PFSK-1 (cell line): ENCODE data around the gene HIPK2.

Experiments used
- FOXP2 ChIP-seq: optimal IDR thresholded peaks from 2 replicates; pipeline ENCODE3; 2011; ENCODE audit warnings: borderline replicate concordance, control low read depth, inconsistent platforms; ENCODE audit not compliant: insufficient read depth; ENCODE audit errors: extremely low read length, extremely low read depth
- POLR2AphosphoS5 ChIP-seq: IDR thresholded peaks from 2 replicates; pipeline ENCODE4 v1.6.1; 2012; ENCODE audit warnings: low read depth, mild to moderate bottlenecking, control low read depth, low read length, moderate library complexity
- REST ChIP-seq, 2 experiments: IDR thresholded peaks; 2 replicates each; pipeline versions ENCODE4 v1.6.1 to v1.8.0; 2011 to 2012; ENCODE audit warnings: low read depth in 2 of 2, low read length in 2 of 2, control low read depth in 1 of 2, inconsistent platforms in 1 of 2, mild to moderate bottlenecking in 1 of 2, moderate library complexity in 1 of 2; ENCODE audit not compliant: insufficient read depth in 1 of 2
- SIN3A ChIP-seq: IDR thresholded peaks from 2 replicates; pipeline ENCODE4 v1.6.1; 2012; ENCODE audit warnings: mild to moderate bottlenecking, low read length, moderate library complexity, borderline replicate concordance; ENCODE audit not compliant: insufficient read depth
- TAF1 ChIP-seq: IDR thresholded peaks from 2 replicates; pipeline ENCODE4 v1.6.1; 2012; ENCODE audit warnings: low read length, control low read depth, borderline replicate concordance; ENCODE audit not compliant: insufficient read depth

HIPK2 gene

DNA sequence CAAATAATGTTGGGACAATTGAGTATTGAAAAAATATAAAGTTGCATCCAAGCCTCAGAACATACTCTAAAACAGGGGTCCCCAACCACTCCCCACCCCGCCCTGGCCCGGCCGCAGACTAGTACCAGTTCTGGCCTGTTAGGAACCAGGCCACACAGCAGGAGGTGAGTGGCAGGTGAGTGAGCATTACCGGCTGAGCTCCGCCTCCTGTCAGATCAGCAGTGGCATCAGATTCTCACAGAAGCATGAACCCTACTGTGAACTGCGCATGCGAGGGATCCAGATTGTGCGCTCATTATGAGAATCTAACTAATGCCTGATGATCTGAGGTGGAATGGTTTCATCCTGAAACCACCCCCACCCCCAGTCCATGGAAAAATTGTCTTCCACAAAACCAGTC, 19.4 kb downstream of the HIPK2 start:
- TF ChIP-seq SIN3A (no peak), REST (IDR thresholded peaks at IDR 0.05; ENCODE audit: insufficient read depth in 1 of 2, low read depth in 2 of 2, low read length in 2 of 2) (no peak), POLR2AphosphoS5 (no peak), TAF1 (no peak), FOXP2 (no peak)

DNA sequence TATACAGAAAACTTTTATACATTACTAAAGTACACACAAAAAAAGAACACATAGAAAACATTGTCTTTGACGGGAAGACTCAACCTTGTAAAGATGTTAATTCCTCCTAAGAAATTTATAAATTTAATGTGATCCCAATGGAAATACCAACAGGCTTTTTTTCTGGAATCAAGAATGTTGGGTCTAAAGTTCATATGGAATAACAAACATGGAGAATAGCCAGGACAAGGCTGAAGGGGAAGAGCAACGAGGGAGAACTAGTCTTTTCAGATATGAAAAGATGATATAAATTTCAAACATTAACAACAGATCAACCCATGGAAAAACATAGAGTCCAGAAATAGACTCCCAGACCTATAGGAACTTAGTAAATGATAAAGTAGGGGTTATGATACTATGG, 19.8 kb downstream of the HIPK2 start:
- TF ChIP-seq FOXP2 (no peak), REST (IDR thresholded peaks at IDR 0.05; ENCODE audit: insufficient read depth in 1 of 2, low read depth in 2 of 2, low read length in 2 of 2) (no peak), TAF1 (no peak), POLR2AphosphoS5 (no peak), SIN3A (no peak)

DNA sequence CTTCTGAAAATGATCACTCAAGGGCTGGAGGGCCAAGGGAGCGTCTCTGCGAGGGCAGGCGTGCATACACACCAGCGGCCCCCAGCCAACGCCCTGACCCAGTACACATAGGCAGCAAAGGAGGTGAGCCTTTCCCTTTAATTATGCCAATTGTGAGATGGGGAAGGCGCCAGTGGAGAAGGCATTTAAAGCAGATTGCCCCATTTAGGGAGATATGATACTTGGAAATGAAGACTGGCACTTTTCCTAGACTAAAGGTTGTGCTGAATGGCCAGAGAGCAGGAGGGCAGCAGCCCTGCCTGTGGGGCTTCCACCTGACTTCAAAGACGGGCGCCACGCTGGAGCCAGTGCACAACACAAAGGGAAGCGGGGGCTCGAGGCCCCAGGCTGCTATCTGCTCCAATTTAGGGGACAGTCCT, 24.1 kb downstream of the HIPK2 start:
- no peak for TF ChIP-seq TAF1

DNA sequence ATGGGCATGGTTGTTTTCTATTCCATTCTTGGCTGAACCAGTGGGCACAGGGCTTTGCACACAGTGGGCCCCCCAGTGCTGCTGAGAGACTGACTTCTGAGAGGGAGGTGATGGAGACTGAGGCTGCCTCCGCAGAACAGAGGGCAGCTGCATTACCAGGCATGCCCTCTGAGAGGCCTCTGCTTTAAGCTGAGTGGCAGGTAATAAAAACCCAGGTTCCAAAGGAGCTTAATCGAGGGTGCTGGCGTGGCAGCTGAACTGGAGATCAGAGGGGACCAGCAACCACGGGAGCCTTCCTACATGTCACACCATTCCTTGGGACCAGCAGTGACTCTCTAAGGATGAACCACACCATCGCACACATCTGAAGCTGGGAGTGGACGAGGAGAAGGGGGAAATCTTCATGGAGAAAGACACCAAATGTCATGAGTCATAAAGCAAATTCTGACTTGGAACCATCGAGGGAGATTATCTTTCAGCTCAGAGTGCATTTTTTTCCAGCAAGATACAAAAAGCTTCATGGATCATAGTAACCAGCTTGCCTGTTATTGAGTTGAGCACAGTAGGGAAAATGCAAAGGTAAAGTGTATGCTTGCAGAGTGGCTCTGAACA, 24.6 kb downstream of the HIPK2 start:
- TF ChIP-seq REST (IDR thresholded peaks at IDR 0.05; ENCODE audit: insufficient read depth in 1 of 2, low read depth in 2 of 2, low read length in 2 of 2) (no peak), SIN3A (no peak), POLR2AphosphoS5 (no peak), TAF1 (no peak), FOXP2 (no peak)

- TF ChIP-seq SIN3A = no peak
- no peak for TF ChIP-seq REST (IDR thresholded peaks at IDR 0.05; ENCODE audit: insufficient read depth in 1 of 2, low read depth in 2 of 2, low read length in 2 of 2)
- TF ChIP-seq POLR2AphosphoS5 = no peak
These were observed 25.2 kb downstream of the HIPK2 start for GRCh38 chr7:139752604-139753003.

DNA sequence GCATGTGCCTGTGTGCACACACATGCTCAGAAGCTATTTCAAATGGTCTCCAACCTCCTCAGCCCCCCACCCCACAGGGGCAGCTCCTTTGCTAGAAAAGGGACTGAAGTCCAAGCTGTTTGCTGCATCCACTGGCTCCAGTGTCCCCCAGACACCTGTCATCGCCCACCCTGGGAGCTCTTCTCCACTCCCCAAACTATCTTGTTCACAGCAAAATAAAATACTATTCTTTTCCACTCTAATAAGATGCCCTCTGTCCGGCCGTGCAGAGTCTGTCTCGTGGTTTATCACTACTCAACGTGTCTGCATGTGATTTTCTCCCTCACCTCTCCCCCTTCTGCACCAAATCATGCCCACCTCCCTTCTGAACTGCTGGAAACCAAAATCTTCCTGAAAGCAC, 25.6 kb downstream of the HIPK2 start:
- no peak for TF ChIP-seq TAF1
- no peak for TF ChIP-seq REST (IDR thresholded peaks at IDR 0.05; ENCODE audit: insufficient read depth in 1 of 2, low read depth in 2 of 2, low read length in 2 of 2)
- no peak for TF ChIP-seq POLR2AphosphoS5
- no peak for TF ChIP-seq SIN3A
- no peak for TF ChIP-seq FOXP2
